Measurements from ENCODE around the gene ITPR3. TPM values are rescaled to one million over a fixed set of nuclear protein-coding genes. Genes with fewer than 3 reads are reported as not detected.

The ITPR3 gene
- total RNA-seq, 2 donors from 2014 or later = 39.2 to 50.8 TPM

DNA sequence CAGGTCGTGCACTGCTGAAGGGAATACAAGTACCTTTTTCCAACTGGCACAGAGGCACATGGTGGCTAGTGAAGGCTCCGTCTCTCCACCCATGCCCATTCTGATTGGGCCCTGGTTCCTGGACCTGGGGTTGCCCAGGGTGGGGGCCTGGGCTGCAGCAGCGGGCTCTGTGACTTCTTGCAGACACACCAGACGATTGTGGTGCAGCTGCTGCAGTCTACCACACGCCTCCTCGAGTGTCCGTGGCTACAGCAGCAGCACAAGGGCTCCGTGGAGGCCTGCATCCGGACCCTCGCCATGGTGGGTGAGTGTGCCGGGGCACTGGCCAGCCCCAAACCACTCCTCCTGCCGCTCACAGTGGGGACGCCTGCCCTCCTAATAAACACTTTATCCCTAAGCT is 61.2 kb downstream of the ITPR3 start:
- ATAC-seq = no peak
- H3K27ac Mint-ChIP-seq = peak overlapping the region; percentile 39 to 61

DNA sequence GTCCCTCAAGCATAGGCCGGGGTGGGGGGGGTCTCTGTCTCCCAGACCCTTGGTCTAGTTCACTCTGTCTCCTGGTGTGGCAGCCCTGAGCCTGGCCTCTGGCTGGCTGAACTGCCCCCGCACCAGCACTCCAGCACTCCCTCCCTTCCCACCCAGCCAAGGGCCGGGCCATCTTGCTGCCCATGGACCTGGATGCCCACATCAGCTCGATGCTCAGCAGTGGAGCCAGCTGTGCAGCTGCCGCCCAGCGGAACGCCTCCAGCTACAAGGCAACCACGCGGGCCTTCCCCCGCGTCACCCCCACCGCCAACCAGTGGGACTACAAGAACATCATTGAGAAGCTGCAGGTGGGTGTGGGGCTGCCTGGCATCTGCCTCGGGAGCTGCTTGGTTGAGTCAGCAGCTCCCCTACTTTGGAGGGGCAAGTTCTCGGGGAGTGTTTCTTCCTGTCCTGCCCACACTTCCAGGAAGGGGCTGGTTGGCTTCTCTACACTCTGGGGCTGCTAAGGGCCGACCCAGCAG is 62.0 kb downstream of the ITPR3 start:
- Mint-ChIP-seq H3K27ac (peak overlapping the region; percentile 61 to 88), H3K9me3 (no peaks in the 10 kb centered on the region), H3K36me3 (peaks cover 6 to 7% of the 10 kb centered on the region in 2 donors)
- ATAC-seq = peak; percentile 43 to 51
- DNase-seq (ENCODE audit: low spot score in 2 of 2) = no peak

More for the DNA sequence above, 61.2 kb downstream of the ITPR3 start:
- DNase-seq (ENCODE audit: low spot score in 2 of 2) = no peak
- H3K9me3 Mint-ChIP-seq = no peaks in the 10 kb centered on the region
- peaks cover 6 to 7% of the 10 kb centered on the region in 2 donors for H3K36me3 Mint-ChIP-seq

DNA sequence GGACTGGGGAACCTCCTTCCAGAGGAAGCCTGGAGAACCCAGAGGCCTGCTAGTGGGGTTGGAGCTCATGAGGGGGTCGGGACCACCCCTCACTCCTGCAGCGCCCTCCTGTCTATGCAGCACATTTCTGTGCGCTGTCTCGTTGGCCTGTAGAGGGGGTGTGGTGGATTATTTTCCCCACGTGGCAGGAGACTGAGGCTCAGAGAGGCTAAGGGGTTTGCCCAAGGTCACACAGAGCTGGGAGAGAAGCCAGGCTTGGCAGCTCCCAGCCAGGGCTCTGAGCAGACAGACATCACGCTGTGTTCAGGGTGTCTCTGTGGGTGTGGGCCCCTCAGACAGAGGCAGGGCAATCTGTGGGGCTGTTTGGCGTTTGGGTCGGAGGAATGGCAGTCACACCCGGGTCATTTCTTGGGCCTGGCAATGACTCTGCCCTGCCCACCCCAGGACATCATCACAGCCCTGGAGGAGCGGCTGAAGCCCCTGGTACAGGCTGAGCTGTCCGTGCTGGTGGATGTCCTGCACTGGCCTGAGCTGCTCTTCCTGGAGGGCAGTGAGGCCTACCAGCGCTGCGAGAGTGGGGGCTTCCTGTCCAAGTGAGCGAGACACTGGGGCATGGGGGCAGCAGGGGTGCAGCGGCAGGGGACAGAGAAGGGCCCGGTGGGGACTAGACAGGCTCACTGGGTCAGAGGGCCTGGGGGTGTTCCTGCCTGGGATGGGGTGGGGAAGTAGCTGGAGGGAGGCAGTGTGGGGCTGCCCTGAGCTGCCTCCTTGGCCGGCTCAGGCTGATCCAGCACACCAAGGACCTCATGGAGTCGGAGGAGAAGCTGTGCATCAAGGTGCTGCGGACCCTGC is 62.7 kb downstream of the ITPR3 start:
- peak overlapping the region; percentile 61 to 88 for H3K27ac Mint-ChIP-seq
- peaks cover 4 to 6% of the 10 kb centered on the region in 2 donors for H3K36me3 Mint-ChIP-seq
- no peaks in the 10 kb centered on the region for H3K9me3 Mint-ChIP-seq
- ATAC-seq = peak; percentile 8 to 17
- DNase-seq (ENCODE audit: low spot score in 2 of 2) = no peak

DNA sequence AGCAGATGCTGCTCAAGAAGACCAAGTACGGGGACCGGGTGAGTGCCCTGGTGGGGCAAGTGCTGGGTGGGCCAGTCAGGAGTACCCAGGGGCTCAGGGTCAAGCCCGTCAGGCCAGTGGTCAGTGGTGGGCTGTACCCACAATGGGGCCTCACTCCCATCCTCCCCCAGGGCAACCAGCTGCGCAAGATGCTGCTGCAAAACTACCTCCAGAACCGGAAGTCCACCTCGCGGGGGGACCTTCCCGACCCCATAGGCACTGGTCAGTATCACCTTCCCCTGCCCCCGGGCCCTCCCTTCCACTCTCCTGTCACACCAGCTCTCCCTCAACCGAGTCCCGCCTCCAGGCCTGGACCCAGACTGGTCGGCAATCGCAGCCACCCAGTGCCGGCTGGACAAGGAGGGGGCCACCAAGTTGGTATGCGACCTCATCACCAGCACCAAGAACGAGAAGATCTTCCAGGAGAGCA is 63.3 kb downstream of the ITPR3 start:
- H3K27ac Mint-ChIP-seq = peak overlapping the region in 1 of 2 donors; percentile 61
- no peak for ATAC-seq
- DNase-seq (ENCODE audit: low spot score in 2 of 2) = no peak
- peaks cover 4 to 10% of the 10 kb centered on the region in 2 donors for H3K36me3 Mint-ChIP-seq
- no peaks in the 10 kb centered on the region for H3K9me3 Mint-ChIP-seq

DNA sequence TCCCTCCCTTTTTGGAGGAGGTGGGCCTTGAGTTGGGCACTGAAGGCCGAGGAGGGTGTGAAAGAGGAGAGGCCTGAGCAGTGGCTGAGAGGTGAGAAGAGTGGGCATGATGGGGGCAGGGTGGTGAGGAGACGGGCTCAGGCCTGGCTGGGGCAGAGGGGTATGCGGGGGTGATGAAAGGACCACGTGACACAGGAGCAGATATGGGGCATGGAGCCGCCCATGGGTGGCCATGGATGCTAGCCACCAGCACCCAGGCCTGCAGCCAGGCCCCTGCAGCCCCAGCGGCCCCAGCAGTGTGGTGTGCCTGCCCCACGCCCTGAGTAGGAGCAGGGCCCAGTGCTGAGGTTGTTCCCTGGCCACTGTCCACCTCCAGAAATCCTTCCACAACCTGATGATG is 63.9 kb downstream of the ITPR3 start:
- no peak for ATAC-seq
- no peak for DNase-seq (ENCODE audit: low spot score in 2 of 2)

DNA sequence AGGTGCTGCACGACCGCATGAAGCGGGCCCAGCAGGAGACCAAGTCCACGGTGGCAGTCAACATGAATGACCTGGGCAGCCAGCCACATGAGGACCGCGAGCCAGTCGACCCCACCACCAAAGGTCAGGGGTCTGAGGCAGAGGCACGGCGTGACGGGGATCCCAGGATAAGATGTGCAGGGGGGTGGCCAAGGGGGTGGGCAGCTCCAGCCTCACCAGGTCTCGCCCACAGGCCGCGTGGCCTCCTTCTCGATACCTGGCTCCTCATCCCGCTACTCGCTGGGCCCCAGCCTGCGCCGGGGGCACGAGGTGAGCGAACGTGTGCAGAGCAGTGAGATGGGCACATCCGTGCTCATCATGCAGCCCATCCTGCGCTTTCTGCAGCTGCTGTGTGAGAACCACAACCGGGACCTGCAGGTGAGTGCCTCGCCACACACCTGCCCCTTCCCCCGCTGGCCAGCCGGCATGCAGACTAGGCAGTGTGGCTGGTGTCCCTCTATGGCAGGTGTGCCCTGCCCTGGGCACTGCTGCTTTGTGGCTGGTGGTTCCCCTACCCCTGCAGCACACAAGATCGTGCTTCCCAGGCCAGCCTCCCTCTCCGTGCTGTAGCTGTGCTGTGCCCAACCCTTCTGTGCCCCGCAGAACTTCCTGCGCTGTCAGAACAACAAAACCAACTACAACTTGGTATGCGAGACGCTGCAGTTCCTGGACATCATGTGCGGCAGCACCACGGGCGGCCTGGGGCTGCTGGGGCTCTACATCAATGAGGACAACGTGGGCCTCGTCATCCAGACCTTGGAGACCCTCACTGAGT is 64.5 kb downstream of the ITPR3 start:
- no peak overlapping the region for H3K27ac Mint-ChIP-seq
- DNase-seq (ENCODE audit: low spot score in 2 of 2) (no peak), ATAC-seq (no peak)
- H3K9me3 Mint-ChIP-seq = no peaks in the 10 kb centered on the region
- H3K36me3 Mint-ChIP-seq = peaks cover 5 to 10% of the 10 kb centered on the region in 2 donors

More for the DNA sequence above, 63.9 kb downstream of the ITPR3 start:
- Mint-ChIP-seq H3K9me3 (no peaks in the 10 kb centered on the region), H3K36me3 (peaks cover 5 to 10% of the 10 kb centered on the region in 2 donors), H3K27ac (peak overlapping the region in 1 of 2 donors; percentile 61)

DNA sequence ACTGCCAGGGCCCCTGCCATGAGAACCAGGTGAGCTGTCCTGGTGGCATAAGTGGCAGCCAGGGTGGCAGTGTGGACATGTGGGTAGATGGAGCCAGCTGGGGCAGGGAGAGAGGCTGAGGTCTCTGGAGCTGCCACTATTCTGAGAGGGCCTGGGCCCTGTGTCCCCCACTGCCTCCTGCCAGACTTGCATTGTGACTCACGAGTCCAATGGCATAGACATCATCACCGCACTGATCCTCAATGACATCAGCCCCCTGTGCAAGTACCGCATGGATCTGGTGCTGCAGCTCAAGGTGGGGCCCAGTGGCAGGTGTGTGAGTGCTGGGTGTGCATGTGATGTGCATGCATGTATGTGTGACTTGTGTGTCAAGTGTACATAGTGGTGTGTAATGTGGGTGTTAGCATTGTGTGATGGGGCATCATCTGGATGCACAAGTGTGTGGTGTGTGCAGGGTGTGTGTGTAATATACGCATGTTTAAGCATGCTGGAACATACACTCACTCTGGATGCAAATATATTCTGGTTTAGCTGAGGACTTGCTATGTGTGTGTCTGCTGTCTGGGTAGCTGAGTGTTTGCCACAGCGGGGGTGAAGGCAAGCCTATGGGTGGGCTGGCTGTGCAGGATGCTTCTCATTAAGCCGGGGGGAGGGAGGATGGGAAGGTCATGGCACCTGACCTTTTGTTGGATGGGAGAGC is 65.3 kb downstream of the ITPR3 start:
- DNase-seq (ENCODE audit: low spot score in 2 of 2) (no peak), ATAC-seq (no peak)
- H3K27ac Mint-ChIP-seq = peak overlapping the region in 1 of 2 donors; percentile 89
- H3K9me3 Mint-ChIP-seq = no peaks in the 10 kb centered on the region
- H3K36me3 Mint-ChIP-seq = peaks cover 5 to 10% of the 10 kb centered on the region in 2 donors

DNA sequence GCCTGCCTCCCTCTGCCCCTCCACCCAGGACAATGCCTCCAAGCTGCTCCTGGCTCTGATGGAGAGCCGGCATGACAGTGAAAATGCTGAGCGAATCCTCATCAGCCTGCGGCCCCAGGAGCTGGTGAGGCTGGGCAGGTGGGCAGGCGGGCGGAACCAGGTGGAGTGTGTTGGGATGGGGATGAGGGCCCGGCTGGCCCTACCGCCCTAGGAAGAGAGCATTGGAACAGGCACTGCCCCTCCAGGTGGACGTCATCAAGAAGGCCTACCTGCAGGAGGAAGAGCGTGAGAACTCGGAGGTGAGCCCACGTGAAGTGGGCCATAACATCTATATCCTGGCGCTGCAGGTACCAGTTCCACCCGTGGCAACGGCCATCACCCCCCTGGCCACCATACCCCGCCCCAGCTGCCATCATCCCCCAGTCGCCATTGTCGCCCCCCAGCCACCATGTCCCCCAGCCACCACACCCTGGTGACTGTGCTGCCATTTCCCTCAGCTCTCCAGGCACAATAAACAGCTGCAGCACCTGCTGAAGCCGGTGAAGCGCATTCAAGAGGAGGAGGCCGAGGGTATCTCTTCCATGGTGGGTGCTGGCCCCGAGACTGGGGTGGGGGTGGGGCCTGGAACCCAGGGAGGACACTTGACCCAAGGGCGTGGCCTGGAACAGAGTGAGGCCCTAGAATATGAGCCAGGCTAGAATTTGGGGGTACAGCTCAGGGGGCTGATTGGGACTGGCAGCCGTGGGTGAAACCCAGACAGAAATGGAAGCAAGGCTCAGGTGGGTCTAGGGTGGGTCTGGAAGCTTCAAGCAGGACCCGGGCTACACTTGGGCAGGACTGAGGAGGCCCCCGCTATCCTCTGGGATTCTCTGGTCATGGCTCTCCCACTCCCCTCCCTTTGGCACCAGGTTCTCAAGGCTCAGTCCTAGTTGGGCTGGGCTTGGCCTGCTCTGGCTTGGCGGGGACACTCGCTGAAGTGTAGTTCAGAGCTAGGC is 66.2 kb downstream of the ITPR3 start:
- Mint-ChIP-seq H3K36me3 (peaks cover 8 to 12% of the 10 kb centered on the region in 2 donors), H3K9me3 (no peaks in the 10 kb centered on the region), H3K27ac (no peak overlapping the region)
- ATAC-seq (no peak), DNase-seq (ENCODE audit: low spot score in 2 of 2) (no peak)

DNA sequence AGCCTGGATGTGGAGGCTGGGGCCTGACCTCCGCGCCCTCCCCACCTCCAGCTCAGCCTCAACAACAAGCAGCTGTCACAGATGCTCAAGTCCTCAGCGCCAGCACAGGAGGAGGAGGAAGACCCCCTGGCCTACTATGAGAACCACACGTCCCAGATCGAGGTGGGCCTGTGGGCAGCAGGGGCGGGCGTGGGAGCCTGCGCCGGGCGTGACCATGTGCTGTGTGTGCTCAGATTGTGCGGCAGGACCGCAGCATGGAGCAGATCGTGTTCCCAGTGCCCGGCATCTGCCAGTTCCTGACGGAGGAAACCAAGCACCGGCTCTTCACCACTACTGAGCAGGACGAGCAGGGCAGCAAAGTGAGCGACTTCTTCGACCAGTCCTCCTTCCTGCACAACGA is 66.9 kb downstream of the ITPR3 start:
- ATAC-seq (no peak), DNase-seq (ENCODE audit: low spot score in 2 of 2) (no peak)
- no peaks in the 10 kb centered on the region for H3K9me3 Mint-ChIP-seq
- H3K36me3 Mint-ChIP-seq = peaks cover 15 to 19% of the 10 kb centered on the region in 2 donors
- no peak overlapping the region for H3K27ac Mint-ChIP-seq

DNA sequence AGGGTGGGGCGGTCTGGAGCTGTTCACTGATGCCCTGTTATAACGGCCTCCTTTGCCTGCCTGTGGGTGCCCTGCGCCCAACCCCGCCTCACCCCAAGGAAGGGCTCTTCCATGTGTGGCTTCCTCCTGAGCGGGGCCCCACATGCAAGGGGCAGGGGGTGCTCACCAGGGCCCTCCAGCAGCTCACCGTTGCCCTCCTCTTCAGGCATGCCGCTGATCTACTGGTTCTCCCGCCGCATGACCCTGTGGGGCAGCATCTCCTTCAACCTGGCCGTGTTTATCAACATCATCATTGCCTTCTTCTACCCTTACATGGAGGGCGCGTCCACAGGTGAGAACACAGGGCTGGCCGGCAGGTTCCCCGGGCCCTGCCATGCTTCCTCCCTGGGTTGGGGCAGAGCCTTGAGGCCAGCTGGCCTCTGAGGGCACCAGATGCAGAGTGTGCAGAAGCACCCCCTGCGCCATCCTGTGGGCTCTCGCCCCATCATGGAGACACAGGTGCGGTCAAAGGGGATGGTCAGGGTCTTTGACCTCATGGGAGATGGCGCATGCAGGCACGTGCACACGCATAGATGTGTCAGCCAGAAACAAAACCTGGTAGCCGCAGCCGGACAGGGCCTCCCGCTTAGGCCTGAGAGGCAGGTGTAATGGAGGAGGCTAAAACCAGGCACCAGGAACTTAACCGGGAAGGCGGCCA is 67.5 kb downstream of the ITPR3 start:
- H3K36me3 Mint-ChIP-seq = peaks cover 17 to 24% of the 10 kb centered on the region in 2 donors
- peak overlapping the region in 1 of 2 donors; percentile 58 for H3K27ac Mint-ChIP-seq
- H3K9me3 Mint-ChIP-seq = no peaks in the 10 kb centered on the region
- DNase-seq (ENCODE audit: low spot score in 2 of 2) (no peak), ATAC-seq (no peak)

DNA sequence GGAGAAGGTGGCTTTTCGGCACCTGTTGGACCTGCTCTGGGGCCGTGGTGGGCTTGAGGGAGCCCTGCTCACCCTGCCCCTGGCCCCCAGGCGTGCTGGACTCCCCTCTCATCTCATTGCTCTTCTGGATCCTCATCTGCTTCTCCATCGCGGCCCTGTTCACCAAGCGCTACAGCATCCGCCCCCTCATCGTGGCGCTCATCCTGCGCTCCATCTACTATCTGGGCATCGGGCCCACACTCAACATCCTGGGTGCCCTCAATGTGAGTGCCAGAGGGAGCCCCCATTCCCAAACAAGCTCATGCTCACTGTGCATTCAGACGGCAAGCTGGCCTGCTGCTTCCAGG is 68.0 kb downstream of the ITPR3 start:
- Mint-ChIP-seq H3K9me3 (no peaks in the 10 kb centered on the region), H3K36me3 (peaks cover 17 to 24% of the 10 kb centered on the region in 2 donors)

DNA sequence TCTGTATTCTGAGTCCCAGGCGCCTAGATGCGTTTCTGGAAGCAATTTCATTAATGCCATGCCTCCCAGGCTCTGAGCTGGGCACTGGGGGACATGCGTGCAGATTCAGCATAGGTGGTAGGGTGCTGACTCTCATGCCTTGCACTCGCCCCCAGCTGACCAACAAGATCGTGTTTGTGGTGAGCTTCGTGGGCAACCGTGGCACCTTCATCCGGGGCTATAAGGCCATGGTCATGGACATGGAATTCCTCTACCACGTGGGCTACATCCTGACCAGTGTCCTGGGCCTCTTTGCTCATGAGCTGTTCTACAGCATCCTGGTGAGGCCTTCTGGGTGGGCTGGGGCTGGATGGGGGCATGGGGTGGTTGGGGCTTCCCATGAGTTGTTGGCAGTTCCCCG is 68.8 kb downstream of the ITPR3 start:
- ATAC-seq (no peak), DNase-seq (ENCODE audit: low spot score in 2 of 2) (no peak)
- H3K27ac Mint-ChIP-seq = peak overlapping the region in 1 of 2 donors; percentile 58
- no peaks in the 10 kb centered on the region for H3K9me3 Mint-ChIP-seq
- H3K36me3 Mint-ChIP-seq = peaks cover 17 to 24% of the 10 kb centered on the region in 2 donors

More for the DNA sequence above, 68.0 kb downstream of the ITPR3 start:
- DNase-seq (ENCODE audit: low spot score in 2 of 2) (no peak), ATAC-seq (no peak)
- H3K27ac Mint-ChIP-seq = peak overlapping the region; percentile 57 to 58

DNA sequence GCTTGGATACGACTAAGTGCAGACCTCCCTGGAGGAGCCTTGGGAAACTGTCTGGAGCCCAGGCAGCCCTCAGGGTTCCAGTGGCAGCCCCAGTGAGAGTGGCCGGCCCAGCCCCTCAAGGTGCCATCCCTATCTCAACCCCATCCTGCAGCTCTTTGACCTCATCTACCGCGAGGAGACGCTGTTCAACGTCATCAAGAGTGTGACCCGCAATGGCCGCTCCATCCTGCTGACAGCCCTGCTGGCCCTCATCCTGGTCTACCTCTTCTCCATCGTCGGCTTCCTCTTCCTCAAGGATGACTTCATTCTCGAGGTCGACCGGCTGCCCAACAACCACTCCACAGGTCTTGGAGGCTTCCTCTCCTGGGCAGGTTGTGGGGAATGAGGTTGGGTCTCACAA is 69.6 kb downstream of the ITPR3 start:
- no peak for ATAC-seq
- Mint-ChIP-seq H3K27ac (peak overlapping the region in 1 of 2 donors; percentile 93), H3K9me3 (no peaks in the 10 kb centered on the region), H3K36me3 (peaks cover 17 to 24% of the 10 kb centered on the region in 2 donors)
- no peak for DNase-seq (ENCODE audit: low spot score in 2 of 2)

DNA sequence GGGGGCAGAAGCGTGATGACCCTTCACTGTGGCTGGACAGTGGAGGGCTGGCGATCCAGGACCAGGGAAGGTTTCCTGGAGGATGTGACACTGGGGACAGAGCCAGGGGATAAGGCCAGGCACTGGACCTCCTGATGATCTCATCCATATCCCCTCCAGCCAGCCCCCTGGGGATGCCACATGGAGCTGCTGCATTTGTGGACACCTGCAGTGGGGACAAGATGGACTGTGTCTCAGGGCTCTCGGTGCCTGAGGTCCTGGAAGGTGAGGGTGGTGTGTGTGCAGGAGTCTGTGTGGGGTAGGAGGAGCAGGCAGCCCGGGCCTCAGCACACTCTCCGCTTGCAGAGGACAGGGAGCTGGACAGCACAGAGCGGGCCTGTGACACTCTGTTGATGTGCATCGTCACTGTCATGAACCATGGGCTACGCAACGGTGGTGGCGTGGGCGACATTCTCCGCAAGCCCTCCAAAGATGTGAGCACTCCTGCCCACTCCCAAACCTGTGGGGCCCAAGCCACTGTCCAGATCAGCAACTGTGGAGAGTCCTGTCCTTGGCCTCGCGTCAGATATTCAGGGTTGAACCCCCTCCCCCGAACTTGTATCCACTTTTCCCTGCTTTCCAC is 70.4 kb downstream of the ITPR3 start:
- ATAC-seq (no peak), DNase-seq (ENCODE audit: low spot score in 2 of 2) (no peak)
- no peaks in the 10 kb centered on the region for H3K9me3 Mint-ChIP-seq
- H3K36me3 Mint-ChIP-seq = peaks cover 17 to 20% of the 10 kb centered on the region in 2 donors
- H3K27ac Mint-ChIP-seq = peak overlapping the region; percentile 80 to 93
